Thoracic aorta (tissue), 2 donors: ENCODE data around the gene RNF111. TPM values are rescaled to one million over a fixed set of nuclear protein-coding genes. Genes with fewer than 3 reads are reported as not detected.

Experiments
- ATAC-seq: fragments of 150-250 bp; one replicate; pipeline ENCODE4 v1.8.0; 2017; ENCODE audit warnings: low read depth; ENCODE audit not compliant: insufficient number of reproducible peaks, low FRiP score
- DNase-seq: peaks from one replicate; pipeline ENCODE4 v3.0.0-alpha.2; 2020; ENCODE audit warnings: low spot score
- H3K27ac ChIP-seq, 2 donors: fragments of 200-600 bp; sonication (generic); 1 replicate in 1 of 2; 2 replicates in 1 of 2; pipeline ENCODE4 v1.5.1; 2016; ENCODE audit warnings: mild to moderate bottlenecking in 2 of 2, moderate library complexity in 2 of 2
- H3K27me3 ChIP-seq: fragments of 200-600 bp; sonication (generic); replicated peaks from 2 replicates; pipeline ENCODE4 v1.6.0; 2016; ENCODE audit warnings: mild to moderate bottlenecking; ENCODE audit not compliant: insufficient read depth
- H3K36me3 ChIP-seq: fragments of 200-600 bp; sonication (generic); one replicate; pipeline ENCODE4 v1.5.1; 2016
- H3K4me1 ChIP-seq, 2 donors: fragments of 200-600 bp; sonication (generic); 1 replicate in 1 of 2; 2 replicates in 1 of 2; pipeline versions ENCODE4 v1.5.1 to v1.6.0; 2016; ENCODE audit warnings: low read depth in 2 of 2, mild to moderate bottlenecking in 1 of 2; ENCODE audit not compliant: control insufficient read depth in 1 of 2
- H3K4me3 ChIP-seq: fragments of 200-600 bp; sonication (generic); 2 replicates; pipeline ENCODE4 v1.5.1; 2016; ENCODE audit warnings: mild to moderate bottlenecking
- H3K9me3 ChIP-seq: fragments of 200-600 bp; sonication (generic); 2 replicates; pipeline ENCODE4 v1.5.1; 2016
- CTCF ChIP-seq: fragments of 200-600 bp; sonication (generic); IDR thresholded peaks from one replicate; pipeline ENCODE4 v1.5.1; 2019; ENCODE audit warnings: antibody characterized with exemption
- total RNA-seq, 2 donors: library from RNA; depleted of rRNA; stranded (reverse); fragments of >200 nt; gene quantifications; one replicate each; pipeline versions ENCODE4 v1.1.0 to v1.2.3, GENCODE V29; 2016

Gene RNF111
- total RNA-seq, 2 donors from 2014 or later, result 33.8 to 34.1 TPM

- Histone ChIP-seq H3K27ac (no peak overlapping the region), H3K27me3 (no peaks in the 10 kb centered on the region), H3K36me3 (no peaks in the 10 kb centered on the region), H3K9me3 (no peaks in the 10 kb centered on the region), H3K4me3 (no peak overlapping the region), H3K4me1 (peaks cover 0 to 4% of the 10 kb centered on the region in 2 donors)
- TF ChIP-seq CTCF, result no peak
- ATAC-seq (no peak), DNase-seq (no peak)
These were observed 51.8 kb downstream of the RNF111 start for GRCh38 chr15:59039225-59039624.

GRCh38 chr15:59042041-59042440 lies 54.6 kb downstream of the RNF111 start:
- TF ChIP-seq CTCF, result no peak
- H3K4me1 ChIP-seq, result peaks cover 4 to 7% of the 10 kb centered on the region in 2 donors
- no peak overlapping the region for H3K27ac ChIP-seq
- DNase-seq, result no peak
- no peak overlapping the region for H3K4me3 ChIP-seq
- H3K27me3 ChIP-seq, result no peaks in the 10 kb centered on the region
- H3K36me3 ChIP-seq, result no peaks in the 10 kb centered on the region
- ATAC-seq, result no peak
- no peaks in the 10 kb centered on the region for H3K9me3 ChIP-seq

- no peak overlapping the region for H3K4me3 ChIP-seq
- ATAC-seq (no peak), DNase-seq (no peak)
- H3K9me3 ChIP-seq, result no peaks in the 10 kb centered on the region
- H3K27ac ChIP-seq, result no peak overlapping the region
- no peak for TF ChIP-seq CTCF
- peaks cover 0 to 7% of the 10 kb centered on the region in 2 donors for H3K4me1 ChIP-seq
- no peaks in the 10 kb centered on the region for H3K27me3 ChIP-seq
- H3K36me3 ChIP-seq, result no peaks in the 10 kb centered on the region
These were observed 61.4 kb downstream of the RNF111 start for GRCh38 chr15:59048897-59049296.

GRCh38 chr15:59051873-59052861 lies 64.7 kb downstream of the RNF111 start:
- ATAC-seq, result no peak
- no peak for DNase-seq
- no peaks in the 10 kb centered on the region for H3K9me3 ChIP-seq
- H3K27me3 ChIP-seq, result no peaks in the 10 kb centered on the region
- H3K4me3 ChIP-seq, result no peak overlapping the region
- H3K27ac ChIP-seq, result no peak overlapping the region
- no peak for TF ChIP-seq CTCF
- H3K4me1 ChIP-seq, result no peaks in the 10 kb centered on the region
- no peaks in the 10 kb centered on the region for H3K36me3 ChIP-seq

GRCh38 chr15:59052915-59053407 lies 65.5 kb downstream of the RNF111 start:
- no peak for TF ChIP-seq CTCF
- no peaks in the 10 kb centered on the region for H3K27me3 ChIP-seq
- no peak for ATAC-seq
- no peak overlapping the region for H3K4me3 ChIP-seq
- DNase-seq, result no peak
- H3K27ac ChIP-seq, result no peak overlapping the region
- no peaks in the 10 kb centered on the region for H3K4me1 ChIP-seq
- no peaks in the 10 kb centered on the region for H3K9me3 ChIP-seq
- peaks cover 5% of the 10 kb centered on the region for H3K36me3 ChIP-seq
